Heart left ventricle (tissue), 16 donors: ENCODE measurements around the gene SPTLC3. TPM values are rescaled to one million over a fixed set of nuclear protein-coding genes. Genes with fewer than 3 reads are reported as not detected.

Experiments used
- ATAC-seq, 4 donors: fragments of 200-7000 bp; cut with Tn5 transposase; one replicate each; pipeline ENCODE4 v1.9.1; 2020 to 2022; ENCODE audit warnings: moderate library complexity in 4 of 4, mild to moderate bottlenecking in 3 of 4, moderate number of reproducible peaks in 1 of 4
- DNase-seq, 5 donors: peaks; one replicate each; pipeline ENCODE4 v3.0.0-alpha.2; 2020
- H3K27ac ChIP-seq, 12 donors: fragments of 200-600 bp; sonication (generic) in 4 of 12; one replicate each; pipeline versions ENCODE4 v1.5.0 to v1.8.0; 2016 to 2022; ENCODE audit warnings: mild to moderate bottlenecking in 2 of 12
- H3K27me3 ChIP-seq, 9 donors: fragments of 200-600 bp; sonication (generic) in 2 of 9; one replicate each; pipeline versions ENCODE4 v1.5.1 to v1.8.0; 2016 to 2022; ENCODE audit warnings: mild to moderate bottlenecking in 3 of 9
- H3K36me3 ChIP-seq, 9 donors: fragments of 200-600 bp; sonication (generic) in 2 of 9; one replicate each; pipeline versions ENCODE4 v1.5.0 to v1.8.0; 2018 to 2022; ENCODE audit warnings: mild to moderate bottlenecking in 2 of 9
- H3K4me1 ChIP-seq, 12 donors: fragments of 200-600 bp; sonication (generic) in 4 of 12; one replicate each; pipeline versions ENCODE4 v1.5.0 to v1.8.0; 2016 to 2022; ENCODE audit warnings: mild to moderate bottlenecking in 3 of 12
- H3K4me3 ChIP-seq, 12 donors: fragments of 200-600 bp; sonication (generic) in 4 of 12; one replicate each; pipeline versions ENCODE4 v1.5.0 to v1.8.0; 2017 to 2022; ENCODE audit warnings: mild to moderate bottlenecking in 9 of 12, moderate library complexity in 4 of 12
- H3K9me3 ChIP-seq, 12 donors: fragments of 200-600 bp; sonication (generic) in 4 of 12; one replicate each; pipeline versions ENCODE4 v1.5.0 to v1.8.0; 2016 to 2022; ENCODE audit warnings: mild to moderate bottlenecking in 1 of 12
- POLR2A ChIP-seq, 2 donors: fragments of 450-650 bp; IDR thresholded peaks; one replicate each; pipeline ENCODE4 v1.6.1; 2017; ENCODE audit warnings: antibody characterized with exemption in 2 of 2, mild to moderate bottlenecking in 2 of 2, moderate library complexity in 2 of 2
- WGBS, 4 donors: extraction: QIAGEN DNeasy Blood & Tissue Kit in 2 of 4; methylation state at CpG; one replicate each; pipeline versions ENCODE4 v1.1.5 to v1.1.7; 2013 to 2018; 5-methylcytosine and 5-hydroxymethylcytosine counted together
- intact Hi-C, 10 donors: fragments of 100-400 bp; cut with DNase I; formaldehyde crosslinking; loops; one replicate each; pipeline versions ENCODE4 v1.11.1 to v1.14.2; 2022
- polyA plus RNA-seq, 2 donors: library from polyadenylated mRNA; stranded (reverse); fragments of 200-250 nt; gene quantifications; one replicate each; pipeline ENCODE4 v1.2.3, GENCODE V29; 2013
- total RNA-seq, 9 donors: library from RNA; depleted of rRNA in 2 of 9; stranded (reverse); fragments of >200 nt in 2 of 9; fragmentation: NEBNext Ultra II Directional in 3 of 9; extraction: Animal tissue kit (Norgen Biotek cat#: 25700) in 3 of 9; gene quantifications; one replicate each; pipeline versions ENCODE4 v1.1.0 to v1.2.4, GENCODE V29; 2016 to 2023
- TF ChIP-seq, protein P1 (sequence below), 12 donors: fragments of 200-600 bp; sonication (generic) in 4 of 12; IDR thresholded peaks; one replicate each; pipeline versions ENCODE4 v1.5.0 to v1.8.0; 2018 to 2022; ENCODE audit warnings: antibody characterized with exemption in 12 of 12, mild to moderate bottlenecking in 5 of 12
- donor health status: ischemic (EF 13 %, LVEDD 7.1; RV severe dilation, severe dysfunction).
- donor health status: healthy with polysubstance abuse.
- donor health status: DM: no; HTN: yes; CAD: no.
- donor health status: DM: no; HTN: no; CAD: no.
- donor health status: ischemic (EF 25% LVEDD 6.9; RV normal size, moderate dysfunction).
- donor health status: ischemic (EF 25% LVEDD 5.7; RV mildly dilated, moderate dysfunction).
- donor health status: healthy.
- donor health status: DM: yes; HTN: yes; CAD: no.
- donor health status: ischemic (EF 35%, LVEDD 5.7; RV mildly dilated, moderate dysfunction).
- donor health status: nonischemic (EF 11% LVEDD 7.7; RV severe dilation, severe dysfunction).
- donor health status: DM: yes; HTN: yes; CAD: no.
- donor health status: PGD.
- donor health status: ischemic (EF 29% LVEDD 5.4; RV normal size, mild dysfunction).
- donor health status: nonischemic (EF 23%, LVEDD 6.1; RV moderate dilation, normal function).

The SPTLC3 gene
- total and polyA plus RNA-seq, 11 donors: 0.57 to 15.4 (median 6.0) TPM

- intact Hi-C loops: loop anchor here in 3 of 10 donors (10.0 kb wide), 3 partner anchors 179 to 629 kb away; no protein-coding TSS in a partner anchor
- DNase-seq (no peak), ATAC-seq (no peak)
- no peak for TF ChIP-seq POLR2A (IDR thresholded peaks at IDR 0.05)
- TF ChIP-seq, protein P1, sequence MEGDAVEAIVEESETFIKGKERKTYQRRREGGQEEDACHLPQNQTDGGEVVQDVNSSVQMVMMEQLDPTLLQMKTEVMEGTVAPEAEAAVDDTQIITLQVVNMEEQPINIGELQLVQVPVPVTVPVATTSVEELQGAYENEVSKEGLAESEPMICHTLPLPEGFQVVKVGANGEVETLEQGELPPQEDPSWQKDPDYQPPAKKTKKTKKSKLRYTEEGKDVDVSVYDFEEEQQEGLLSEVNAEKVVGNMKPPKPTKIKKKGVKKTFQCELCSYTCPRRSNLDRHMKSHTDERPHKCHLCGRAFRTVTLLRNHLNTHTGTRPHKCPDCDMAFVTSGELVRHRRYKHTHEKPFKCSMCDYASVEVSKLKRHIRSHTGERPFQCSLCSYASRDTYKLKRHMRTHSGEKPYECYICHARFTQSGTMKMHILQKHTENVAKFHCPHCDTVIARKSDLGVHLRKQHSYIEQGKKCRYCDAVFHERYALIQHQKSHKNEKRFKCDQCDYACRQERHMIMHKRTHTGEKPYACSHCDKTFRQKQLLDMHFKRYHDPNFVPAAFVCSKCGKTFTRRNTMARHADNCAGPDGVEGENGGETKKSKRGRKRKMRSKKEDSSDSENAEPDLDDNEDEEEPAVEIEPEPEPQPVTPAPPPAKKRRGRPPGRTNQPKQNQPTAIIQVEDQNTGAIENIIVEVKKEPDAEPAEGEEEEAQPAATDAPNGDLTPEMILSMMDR (IDR thresholded peaks at IDR 0.05): no peak
- WGBS, 4 donors: 93 to 99% (median 98%) methylated on average over 2 of the region's 2 CpGs
- no peaks in the 10 kb centered on the region for H3K4me1 ChIP-seq
- H3K36me3 ChIP-seq: peaks cover 0 to 11% (median 0%) of the 10 kb centered on the region in 9 donors
- H3K4me3 ChIP-seq: no peak overlapping the region
- no peak overlapping the region for H3K27ac ChIP-seq
- no peaks in the 10 kb centered on the region for H3K27me3 ChIP-seq
- H3K9me3 ChIP-seq: peaks cover 0 to 11% (median 0%) of the 10 kb centered on the region in 12 donors
These were observed 116.7 kb downstream of the SPTLC3 start for GRCh38 chr20:13125486-13125885.

DNA sequence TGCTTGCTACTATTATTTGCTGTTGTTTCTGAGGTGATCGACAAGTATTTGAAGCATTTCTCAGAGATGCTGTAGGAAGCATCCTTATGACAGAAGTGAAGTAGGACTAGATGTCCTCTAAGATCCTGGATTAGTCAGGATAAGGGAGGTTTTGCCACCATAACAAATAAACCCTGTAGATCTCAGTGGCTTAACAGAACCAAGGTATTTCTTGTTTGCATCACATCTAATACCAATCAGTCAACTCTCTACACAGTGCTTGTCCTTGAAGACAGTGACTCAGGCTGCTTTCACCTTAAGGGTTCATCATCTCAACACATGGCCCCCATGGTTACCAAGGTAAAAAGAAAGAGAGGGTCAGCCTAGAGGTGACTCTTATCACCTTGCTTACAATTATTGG lies 119.4 kb downstream of the SPTLC3 start:
- ATAC-seq: no peak
- Histone ChIP-seq H3K27me3 (no peaks in the 10 kb centered on the region), H3K27ac (no peak overlapping the region), H3K36me3 (peaks cover 0 to 14% (median 0%) of the 10 kb centered on the region in 9 donors), H3K4me3 (no peak overlapping the region), H3K9me3 (peaks cover 0 to 11% (median 0%) of the 10 kb centered on the region in 12 donors), H3K4me1 (no peaks in the 10 kb centered on the region)
- WGBS, 4 donors: 93 to 98% (median 97%) methylated on average over 1 of the region's 1 CpG
- no peak for TF ChIP-seq POLR2A (IDR thresholded peaks at IDR 0.05)
- TF ChIP-seq, protein P1 (IDR thresholded peaks at IDR 0.05): no peak
- intact Hi-C loops: loop anchor here in 3 of 10 donors (10.0 kb wide), 3 partner anchors 177 to 627 kb away; no protein-coding TSS in a partner anchor
- no peak for DNase-seq

- Histone ChIP-seq H3K36me3 (peaks cover 0 to 15% (median 0%) of the 10 kb centered on the region in 9 donors), H3K4me1 (no peaks in the 10 kb centered on the region), H3K27me3 (no peaks in the 10 kb centered on the region), H3K27ac (no peak overlapping the region), H3K9me3 (peaks cover 0 to 11% (median 0%) of the 10 kb centered on the region in 12 donors), H3K4me3 (no peak overlapping the region)
- DNase-seq: no peak
- intact Hi-C loops: no loop called here
- TF ChIP-seq, protein P1 (IDR thresholded peaks at IDR 0.05): no peak
- TF ChIP-seq POLR2A (IDR thresholded peaks at IDR 0.05): no peak
- 77 to 89% (median 81%) methylated on average over 3 of the region's 3 CpGs for WGBS, 4 donors
- ATAC-seq: no peak
These were observed 121.4 kb downstream of the SPTLC3 start for GRCh38 chr20:13130061-13130706.

- no peak overlapping the region for H3K4me3 ChIP-seq
- no peaks in the 10 kb centered on the region for H3K4me1 ChIP-seq
- ATAC-seq (no peak), DNase-seq (no peak)
- peaks cover 0 to 11% (median 0%) of the 10 kb centered on the region in 12 donors for H3K9me3 ChIP-seq
- H3K27me3 ChIP-seq: no peaks in the 10 kb centered on the region
- peaks cover 0 to 18% (median 0%) of the 10 kb centered on the region in 9 donors for H3K36me3 ChIP-seq
- no peak for TF ChIP-seq POLR2A (IDR thresholded peaks at IDR 0.05)
- TF ChIP-seq, protein P1 (IDR thresholded peaks at IDR 0.05): no peak
- no peak overlapping the region for H3K27ac ChIP-seq
- WGBS, 4 donors: 73 to 82% (median 76%) methylated on average over 3 of the region's 3 CpGs
- intact Hi-C loops: no loop called here
These were observed 121.9 kb downstream of the SPTLC3 start for GRCh38 chr20:13130707-13131103.
